C4-2B (cell line): ENCODE measurements around the gene TACO1.

Source experiments
- H3K27ac ChIP-seq: fragments of 450-650 bp; 2 replicates; pipeline ENCODE4 v1.5.1; 2017
- ZFX ChIP-seq: fragments of 450-650 bp; IDR thresholded peaks from 2 replicates; pipeline ENCODE4 v1.6.1; 2017
- TF ChIP-seq, protein P1 (sequence below): fragments of 450-650 bp; conservative IDR thresholded peaks from 2 replicates; pipeline ENCODE4 v1.5.1; 2017; ENCODE audit warnings: mild to moderate bottlenecking

The TACO1 gene

DNA sequence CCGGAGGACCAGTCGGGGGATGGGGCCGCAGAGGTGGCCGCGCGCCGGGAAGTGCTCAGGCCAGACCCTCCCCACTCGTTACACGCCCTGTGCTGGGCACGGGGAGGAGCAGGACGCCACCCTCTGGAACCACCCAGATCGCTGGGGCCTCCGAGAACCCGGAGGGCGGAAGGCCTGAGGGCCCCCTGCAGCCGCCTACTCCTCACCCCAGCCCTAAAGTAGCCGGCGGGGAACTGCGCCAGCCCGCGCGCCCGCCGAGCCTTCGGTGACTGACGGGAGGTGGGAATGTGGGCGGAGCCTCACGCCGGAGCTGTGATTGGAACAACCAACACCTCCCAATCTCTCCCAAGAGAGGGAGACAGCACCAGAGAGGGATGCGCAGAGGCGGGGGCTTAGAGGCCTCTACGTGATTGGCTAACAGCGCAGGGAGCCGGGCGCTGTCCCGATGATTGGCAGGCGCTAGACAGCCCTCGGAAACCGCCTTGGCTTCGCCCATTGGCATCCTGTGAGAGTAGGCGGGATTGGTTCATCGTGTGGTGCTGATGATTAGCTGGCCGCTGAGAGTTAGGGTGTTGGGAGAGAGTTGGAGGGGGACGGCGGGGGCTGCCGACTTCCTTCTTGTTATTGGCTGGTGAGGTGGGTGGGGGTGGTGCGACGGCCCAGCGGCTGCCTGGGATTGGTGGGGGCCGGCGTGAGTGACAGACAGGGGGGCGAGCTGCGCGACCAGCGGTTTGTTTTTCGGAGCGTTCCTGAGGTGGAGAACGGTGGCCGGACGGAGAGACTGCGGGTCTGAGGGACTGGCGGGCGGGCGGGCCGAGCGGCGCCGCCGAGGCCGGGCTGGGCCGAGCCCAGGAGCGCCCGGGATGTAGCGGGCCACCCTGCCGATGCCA lies 21.2 kb downstream of the TACO1 start, which contains the start of gene MAP3K3:
MAP3K3 (plus strand) TSS at position 734 of the 890 bp plus-strand sequence. CDS start 343 bp downstream, outside the sequence.
- TF ChIP-seq, protein P1, sequence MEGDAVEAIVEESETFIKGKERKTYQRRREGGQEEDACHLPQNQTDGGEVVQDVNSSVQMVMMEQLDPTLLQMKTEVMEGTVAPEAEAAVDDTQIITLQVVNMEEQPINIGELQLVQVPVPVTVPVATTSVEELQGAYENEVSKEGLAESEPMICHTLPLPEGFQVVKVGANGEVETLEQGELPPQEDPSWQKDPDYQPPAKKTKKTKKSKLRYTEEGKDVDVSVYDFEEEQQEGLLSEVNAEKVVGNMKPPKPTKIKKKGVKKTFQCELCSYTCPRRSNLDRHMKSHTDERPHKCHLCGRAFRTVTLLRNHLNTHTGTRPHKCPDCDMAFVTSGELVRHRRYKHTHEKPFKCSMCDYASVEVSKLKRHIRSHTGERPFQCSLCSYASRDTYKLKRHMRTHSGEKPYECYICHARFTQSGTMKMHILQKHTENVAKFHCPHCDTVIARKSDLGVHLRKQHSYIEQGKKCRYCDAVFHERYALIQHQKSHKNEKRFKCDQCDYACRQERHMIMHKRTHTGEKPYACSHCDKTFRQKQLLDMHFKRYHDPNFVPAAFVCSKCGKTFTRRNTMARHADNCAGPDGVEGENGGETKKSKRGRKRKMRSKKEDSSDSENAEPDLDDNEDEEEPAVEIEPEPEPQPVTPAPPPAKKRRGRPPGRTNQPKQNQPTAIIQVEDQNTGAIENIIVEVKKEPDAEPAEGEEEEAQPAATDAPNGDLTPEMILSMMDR: no peak; the same call in 1 of the 2 replicates
- TF ChIP-seq ZFX: no peak
- H3K27ac ChIP-seq: peak within 1 kb of the TSS; percentile 70

DNA sequence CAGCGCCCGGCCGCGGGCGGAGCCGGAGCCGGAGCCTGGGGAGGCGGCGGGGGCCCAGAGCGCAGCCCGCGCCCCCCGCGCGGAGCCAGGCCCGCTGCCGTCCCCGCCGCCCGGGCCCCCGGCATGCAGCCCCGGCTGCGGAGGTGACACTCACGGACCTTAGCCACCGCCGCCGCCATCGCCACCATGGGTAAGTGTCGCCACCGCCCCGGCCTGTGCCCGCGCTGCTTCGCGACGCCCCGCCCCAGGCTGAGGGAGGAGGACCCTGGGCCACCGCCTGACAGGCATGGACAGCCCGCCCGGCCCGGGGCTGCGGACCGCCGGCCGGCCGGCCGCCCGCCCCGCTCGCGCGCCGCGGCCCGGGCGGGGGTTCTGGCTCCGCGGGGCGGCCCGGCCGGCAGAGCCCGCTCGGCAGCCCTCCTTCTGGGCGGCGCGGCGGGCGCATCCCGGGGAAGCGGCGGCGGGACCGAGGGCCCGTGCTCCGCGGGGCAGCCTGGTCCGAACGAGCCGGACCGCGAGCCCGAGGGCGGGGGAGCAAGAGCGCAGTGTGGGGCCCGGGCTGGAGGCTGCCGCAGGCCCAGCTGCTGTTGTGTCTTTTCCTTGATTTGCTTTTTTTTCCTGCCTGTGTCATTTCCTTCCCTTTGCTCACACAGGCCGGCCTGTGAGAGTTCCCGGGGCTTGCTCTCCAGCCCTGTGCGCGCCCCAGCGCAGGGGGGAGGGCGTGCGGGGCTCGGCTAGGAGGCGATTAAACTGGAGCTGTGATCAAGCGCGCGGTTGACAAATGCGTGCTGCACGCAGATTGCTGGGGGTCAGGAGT lies 22.1 kb downstream of the TACO1 start:
- peak overlapping the region; percentile 70 for H3K27ac ChIP-seq
- TF ChIP-seq ZFX: peak; percentile 86
- TF ChIP-seq, protein P1: no peak

DNA sequence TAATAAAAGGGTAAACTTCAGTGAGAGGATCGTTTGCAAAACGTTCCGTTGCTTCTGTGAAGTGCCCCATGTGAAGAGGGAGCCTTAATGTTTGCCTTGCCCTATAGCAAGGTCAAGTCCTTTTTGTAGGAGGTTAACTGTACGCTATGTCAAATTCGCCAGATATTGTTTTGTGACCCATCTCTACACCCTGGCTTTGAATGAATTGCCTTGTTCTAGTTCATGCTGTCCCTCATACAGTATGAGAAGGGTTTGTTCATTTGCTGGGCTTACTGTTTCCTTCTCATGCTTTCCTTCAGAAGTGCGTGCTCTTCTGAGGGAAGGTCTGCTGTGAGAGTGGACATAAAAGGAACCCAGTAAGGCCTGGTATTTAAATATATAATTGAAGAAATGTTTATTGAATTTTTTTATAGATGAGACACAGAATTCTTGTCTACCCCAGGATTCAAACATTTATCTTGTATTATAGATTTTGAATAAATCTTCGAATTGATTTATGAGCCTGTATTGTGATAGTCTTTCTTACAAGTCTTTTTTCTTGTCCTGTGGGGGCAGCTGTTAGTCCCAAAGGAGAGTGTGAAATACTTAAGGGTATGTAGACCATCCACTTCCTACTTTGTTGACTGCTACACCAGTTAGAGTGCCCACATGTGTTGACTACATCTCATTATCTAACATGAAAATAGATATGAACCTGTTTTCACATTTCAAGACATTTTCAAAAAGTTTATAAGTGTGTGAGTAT lies 23.3 kb downstream of the TACO1 start:
- no peak overlapping the region for H3K27ac ChIP-seq

DNA sequence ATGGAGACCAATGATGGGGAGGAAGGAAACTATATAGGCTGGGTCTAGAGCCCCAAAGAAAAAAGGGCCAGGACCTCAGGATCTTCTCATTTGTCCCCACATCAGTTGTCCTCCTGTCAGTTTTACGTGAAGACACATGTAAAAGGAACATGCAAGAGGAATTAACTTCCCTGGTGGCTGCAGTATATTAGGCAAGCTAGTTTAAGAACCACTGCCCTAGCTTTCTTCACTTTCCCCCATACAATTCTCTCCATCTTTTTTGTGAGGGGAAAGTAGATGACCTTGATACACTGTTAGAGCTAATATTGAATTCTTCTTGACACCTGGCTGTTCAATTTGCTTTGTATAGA lies 23.8 kb downstream of the TACO1 start:
- TF ChIP-seq, protein P1: no peak
- no peak for TF ChIP-seq ZFX
- H3K27ac ChIP-seq: no peak overlapping the region

More for the DNA sequence above, 23.3 kb downstream of the TACO1 start:
- TF ChIP-seq, protein P1: no peak
- no peak for TF ChIP-seq ZFX

DNA sequence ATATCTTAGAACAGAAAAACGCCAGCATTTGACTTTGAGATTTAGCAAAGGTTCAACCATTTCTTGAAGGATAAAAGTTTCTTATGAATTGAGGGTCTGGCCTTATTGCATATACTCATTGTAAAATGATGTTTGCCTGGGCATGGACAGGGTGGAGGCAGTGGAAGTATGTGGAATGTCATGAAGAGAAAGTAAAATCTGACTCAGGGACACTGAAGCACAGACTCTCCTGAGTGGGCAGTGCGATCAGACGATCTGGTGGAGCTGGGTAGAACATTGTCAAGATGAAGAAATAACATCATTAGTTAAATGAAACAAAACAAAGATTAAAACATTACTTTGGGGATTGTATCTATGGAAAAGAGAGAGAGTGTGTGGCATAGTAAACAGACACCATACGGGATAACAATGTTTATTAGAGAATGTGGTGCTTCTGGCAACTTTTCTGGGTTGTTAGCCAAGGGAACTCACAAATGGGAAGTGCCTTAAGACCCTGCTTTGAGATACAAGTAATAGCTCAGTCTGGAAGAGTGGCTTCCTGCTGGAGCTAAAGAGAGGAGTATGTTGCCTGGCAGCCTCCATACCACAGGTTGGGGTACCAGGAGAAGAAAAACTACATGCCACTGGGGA lies 26.0 kb downstream of the TACO1 start:
- TF ChIP-seq ZFX: no peak
- TF ChIP-seq, protein P1: no peak
- no peak overlapping the region for H3K27ac ChIP-seq

DNA sequence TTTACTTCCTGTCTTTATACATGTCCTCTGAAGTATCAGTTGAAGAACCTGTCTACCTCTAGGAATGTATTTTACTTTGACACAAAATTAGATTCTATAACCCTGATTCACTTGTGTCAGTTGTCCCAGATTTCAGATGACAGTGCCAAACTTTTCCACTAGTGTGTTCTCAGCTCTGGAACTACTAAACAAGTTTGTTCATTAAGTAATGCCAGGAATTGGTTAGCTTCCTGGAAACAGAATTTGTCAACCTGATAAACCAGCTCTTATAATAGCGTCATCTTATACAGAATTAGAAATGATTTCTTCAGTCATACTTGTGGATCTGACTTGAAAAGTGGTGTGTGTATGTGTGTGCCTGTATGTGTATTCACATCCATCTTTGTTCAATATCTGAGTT lies 28.9 kb downstream of the TACO1 start:
- no peak overlapping the region for H3K27ac ChIP-seq
- TF ChIP-seq, protein P1: no peak
- TF ChIP-seq ZFX: no peak
